H1 (cell line): ENCODE data around the gene TM9SF1. TPM values are rescaled to one million over a fixed set of nuclear protein-coding genes. Genes with fewer than 3 reads are reported as not detected.

Experiments
- CTCF ChIA-PET: fragments of 300-600 bp; sonication (Branson Sonifier 250); formaldehyde crosslinking; loops from one replicate; lab custom pipeline; 2021; ENCODE audit not compliant: partially characterized antibody; lab: Charles Lee
- POLR2A ChIA-PET: fragments of 300-600 bp; sonication (Branson Sonifier 250); formaldehyde crosslinking; loops from one replicate; lab custom pipeline; 2021; ENCODE audit warnings: inconsistent platforms; ENCODE audit not compliant: partially characterized antibody; lab: Charles Lee
- DNase-seq, 2 experiments: peaks; one replicate each; pipeline versions ENCODE4 v3.0.0 to v3.0.0-alpha.2; 2010 to 2022; ENCODE audit warnings: low spot score in 2 of 2, low read depth in 1 of 2, mixed read lengths in 1 of 2
- FAIRE-seq: peaks from 2 replicates; lab custom pipeline; 2011; peaks lifted over from hg19 to GRCh38; lab: Jason Lieb, UNC
- H2AFZ ChIP-seq: 2 replicates; pipeline ENCODE4 v1.8.1; 2012; ENCODE audit warnings: low read length, inconsistent platforms
- H2AK5ac ChIP-seq: 2 replicates; pipeline ENCODE4 v1.6.1; 2013; ENCODE audit warnings: low read depth, low read length
- H2BK120ac ChIP-seq: replicated peaks from 2 replicates; pipeline ENCODE3; 2013; ENCODE audit warnings: low read depth, low read length, inconsistent platforms
- H2BK12ac ChIP-seq: 2 replicates; pipeline ENCODE4 v1.6.1; 2013; ENCODE audit warnings: low read depth, low read length
- H2BK15ac ChIP-seq: 2 replicates; pipeline ENCODE4 v1.6.1; 2013; ENCODE audit warnings: low read length
- H2BK20ac ChIP-seq: 2 replicates; pipeline ENCODE4 v1.6.1; 2013; ENCODE audit warnings: low read length
- H2BK5ac ChIP-seq: 2 replicates; pipeline ENCODE4 v1.6.1; 2013; ENCODE audit warnings: low read depth, low read length
- H3K14ac ChIP-seq: 2 replicates; pipeline ENCODE4 v1.6.1; 2013; ENCODE audit warnings: inconsistent platforms; ENCODE audit not compliant: insufficient read length
- H3K18ac ChIP-seq: 2 replicates; pipeline ENCODE4 v1.6.1; 2013; ENCODE audit warnings: low read length; ENCODE audit errors: extremely low read depth
- H3K23ac ChIP-seq: 2 replicates; pipeline ENCODE4 v1.6.1; 2013; ENCODE audit warnings: inconsistent platforms; ENCODE audit not compliant: insufficient read length
- H3K23me2 ChIP-seq: 2 replicates; pipeline ENCODE4 v1.6.1; 2013; ENCODE audit warnings: low read depth, low read length
- H3K27ac ChIP-seq: 2 replicates; pipeline ENCODE4 v1.6.1; 2011; ENCODE audit warnings: low read depth, low read length, inconsistent platforms
- H3K27me3 ChIP-seq, 4 experiments: replicated peaks in 1 of 4; 1 replicate in 1 of 4; 2 replicates in 3 of 4; pipeline versions ENCODE4 v1.6.1 to v1.8.1; 2011 to 2013; ENCODE audit warnings: low read length in 3 of 4, mild to moderate bottlenecking in 3 of 4, inconsistent platforms in 2 of 4, mixed read lengths in 2 of 4, moderate library complexity in 1 of 4; ENCODE audit not compliant: control insufficient read depth in 3 of 4, insufficient read depth in 3 of 4; ENCODE audit errors: extremely low read depth in 1 of 4
- H3K36me3 ChIP-seq, 4 experiments: 2 replicates each; pipeline versions ENCODE4 v1.6.1 to v1.8.1; 2011 to 2013; ENCODE audit warnings: mild to moderate bottlenecking in 4 of 4, low read length in 3 of 4, moderate library complexity in 2 of 4, control low read depth in 1 of 4, inconsistent platforms in 1 of 4; ENCODE audit not compliant: insufficient read depth in 4 of 4, control insufficient read depth in 2 of 4
- H3K4ac ChIP-seq: replicated peaks from 2 replicates; pipeline ENCODE3; 2013; ENCODE audit warnings: low read length, low read depth, mixed read lengths, inconsistent platforms; ENCODE audit not compliant: insufficient read length
- H3K4me1 ChIP-seq, 4 experiments: replicated peaks in 1 of 4; 1 replicate in 1 of 4; 2 replicates in 3 of 4; pipeline versions ENCODE4 v1.6.1 to v1.8.1; 2011 to 2013; ENCODE audit warnings: low read length in 3 of 4, inconsistent platforms in 2 of 4, mixed read lengths in 1 of 4; ENCODE audit not compliant: insufficient read depth in 4 of 4, control insufficient read depth in 3 of 4
- H3K4me2 ChIP-seq, 2 experiments: 2 replicates each; pipeline versions ENCODE4 v1.6.1 to v1.8.1; 2011 to 2013; ENCODE audit warnings: low read depth in 2 of 2, low read length in 2 of 2, control low read depth in 1 of 2, inconsistent platforms in 1 of 2, mild to moderate bottlenecking in 1 of 2; ENCODE audit not compliant: insufficient read depth in 1 of 2
- H3K4me3 ChIP-seq, 4 experiments: fragments of 200-600, 300-600 bp in 1 of 4; sonication (generic), shearing (Covaris generic), sonication (Bioruptor Twin) in 1 of 4; 2 replicates each; pipeline versions ENCODE4 v1.5.1 to v1.8.1; 2011 to 2016; ENCODE audit warnings: low read length in 4 of 4, low read depth in 3 of 4, control low read depth in 2 of 4, inconsistent platforms in 2 of 4, mild to moderate bottlenecking in 2 of 4, mixed read lengths in 1 of 4, moderate library complexity in 1 of 4; ENCODE audit not compliant: insufficient read depth in 2 of 4; ENCODE audit errors: extremely low read depth in 1 of 4
- H3K56ac ChIP-seq: replicated peaks from 2 replicates; pipeline ENCODE3; 2013; ENCODE audit warnings: low read depth, mild to moderate bottlenecking, mixed read lengths, low read length, inconsistent platforms; ENCODE audit not compliant: insufficient read length
- H3K79me1 ChIP-seq: 2 replicates; pipeline ENCODE4 v1.6.1; 2013; ENCODE audit warnings: low read depth, low read length, control low read depth
- H3K79me2 ChIP-seq, 2 experiments: 2 replicates each; pipeline versions ENCODE4 v1.6.1 to v1.8.1; 2012 to 2013; ENCODE audit warnings: low read length in 2 of 2, mild to moderate bottlenecking in 2 of 2, inconsistent platforms in 1 of 2; ENCODE audit not compliant: insufficient read depth in 2 of 2, control insufficient read depth in 1 of 2
- H3K9ac ChIP-seq, 4 experiments: replicated peaks in 1 of 4; 1 replicate in 1 of 4; 2 replicates in 3 of 4; pipeline versions ENCODE4 v1.6.1 to v1.8.1; 2011 to 2013; ENCODE audit warnings: low read depth in 3 of 4, low read length in 3 of 4, control low read depth in 2 of 4, mild to moderate bottlenecking in 2 of 4, moderate library complexity in 2 of 4, inconsistent platforms in 1 of 4; ENCODE audit errors: extremely low read depth in 1 of 4
- H3K9me3 ChIP-seq, 2 experiments: 2 replicates each; pipeline versions ENCODE4 v1.6.1 to v1.8.1; 2012 to 2013; ENCODE audit warnings: mild to moderate bottlenecking in 2 of 2, moderate library complexity in 2 of 2, control low read depth in 1 of 2, inconsistent platforms in 1 of 2, low read depth in 1 of 2, low read length in 1 of 2, mixed read lengths in 1 of 2; ENCODE audit not compliant: insufficient read depth in 2 of 2
- H4K20me1 ChIP-seq, 2 experiments: replicated peaks in 1 of 2; 2 replicates each; pipeline versions ENCODE3 to v1.8.1; 2011 to 2013; ENCODE audit warnings: inconsistent platforms in 2 of 2, low read length in 2 of 2, mild to moderate bottlenecking in 1 of 2; ENCODE audit not compliant: insufficient read depth in 2 of 2, control insufficient read depth in 1 of 2
- H4K5ac ChIP-seq: 2 replicates; pipeline ENCODE4 v1.6.1; 2013; ENCODE audit warnings: low read length, low read depth, mixed read lengths, inconsistent platforms; ENCODE audit not compliant: insufficient read length
- H4K8ac ChIP-seq: 2 replicates; pipeline ENCODE4 v1.8.0; 2013; ENCODE audit warnings: mild to moderate bottlenecking, moderate library complexity, low read length, inconsistent platforms; ENCODE audit not compliant: insufficient read depth; ENCODE audit errors: extremely low read depth
- H4K91ac ChIP-seq: replicated peaks from 2 replicates; pipeline ENCODE3; 2013; ENCODE audit warnings: low read length, mixed read lengths, inconsistent platforms; ENCODE audit not compliant: insufficient read length
- KDM4A ChIP-seq: IDR thresholded peaks from one replicate; pipeline ENCODE4 v1.7.1; 2012; ENCODE audit warnings: low read depth, mild to moderate bottlenecking, moderate library complexity, low read length, inconsistent platforms; ENCODE audit not compliant: severe bottlenecking
- PHF8 ChIP-seq: fragments of 200-600 bp; sonication (generic); conservative IDR thresholded peaks from 2 replicates; pipeline ENCODE4 v1.7.1; 2012; ENCODE audit warnings: low read depth, mild to moderate bottlenecking, inconsistent platforms, low read length, moderate library complexity
- POU5F1 ChIP-seq: IDR thresholded peaks from 2 replicates; pipeline ENCODE4 v1.6.1; 2011; ENCODE audit warnings: low read depth, mild to moderate bottlenecking, low read length, moderate library complexity
- USF2 ChIP-seq: IDR thresholded peaks from 2 replicates; pipeline ENCODE4 v1.6.1; 2011; ENCODE audit warnings: low read length, improper control_type of control experiment
- WGBS, 2 experiments: shearing (Covaris generic) in 1 of 2; methylation state at CpG; one replicate each; pipeline versions ENCODE4 v1.1.6 to v1.1.7; 2013 to 2015; ENCODE audit warnings: low lambda C conversion rate in 2 of 2, mixed read lengths in 2 of 2, inconsistent platforms in 1 of 2, low coverage in 1 of 2, missing lambda C conversion rate in 1 of 2; ENCODE audit not compliant: insufficient replicate concordance in 2 of 2, insufficient coverage in 1 of 2, insufficient read length in 1 of 2; ENCODE audit errors: extremely low coverage in 1 of 2, missing lambda C conversion rate in 1 of 2; 5-methylcytosine and 5-hydroxymethylcytosine counted together
- polyA plus RNA-seq, 7 experiments: library from polyadenylated mRNA; depleted of rRNA in 3 of 7; stranded (reverse) in 5 of 7; unstranded in 2 of 7; fragments of >200 nt in 5 of 7; fragments of 200-250 nt in 2 of 7; gene quantifications; 1 replicate in 5 of 7; 2 replicates in 1 of 7; 4 replicates in 1 of 7; pipeline versions ENCODE4 v1.2.1 to v1.2.3, GENCODE V29; 2011 to 2013; ENCODE audit warnings: missing spikeins in 2 of 7, mixed read lengths in 2 of 7
- total RNA-seq: library from RNA; stranded (reverse); fragmentation: NEBNext Ultra II Directional; extraction: Animal tissue kit (Norgen Biotek cat#: 25700); gene quantifications from 2 replicates; pipeline ENCODE4 v1.2.1, GENCODE V29; 2021

TM9SF1 gene
- total and polyA plus RNA-seq, 2 of the 8 experiments (the other 6 are each of a cell fraction or from before 2014, with no cell fraction given) = 22.2 to 29.2 TPM

GRCh38 chr14:24206260-24207103 lies 11.2 kb upstream of the TM9SF1 start:
- POLR2A ChIA-PET = interaction anchor here (0.5 to 11.1 kb wide), 7 partner anchors 12 to 133 kb away, joined by 3 to 119 read pairs (median 3); partner anchors contain the start of genes IRF9, RIPK3, TINF2 and TM9SF1
- peaks cover 21 to 53% (median 41%) of the 10 kb centered on the region in 4 experiments for H3K36me3 ChIP-seq
- CTCF ChIA-PET = interaction anchor here (0.9 to 1.6 kb wide), 3 partner anchors 9 to 86 kb away, joined by 3 read pairs; partner anchors contain the start of genes MDP1 and TINF2
- TF ChIP-seq PHF8 (no peak), USF2 (no peak), POU5F1 (no peak), KDM4A (no peak)

More at GRCh38 chr14:24206260-24207103, 11.2 kb upstream of the TM9SF1 start:
- Histone ChIP-seq H3K23me2 (no peaks in the 10 kb centered on the region), H4K20me1 (peaks cover 0 to 2% of the 10 kb centered on the region in 2 experiments), H2BK120ac (no peak overlapping the region), H3K9me3 (peaks cover 3 to 4% of the 10 kb centered on the region in 2 experiments), H2BK12ac (no peak overlapping the region), H3K56ac (no peak overlapping the region), H3K79me2 (no peaks in the 10 kb centered on the region; a peak in 1 of 4 replicates), H4K8ac (no peak overlapping the region), H3K4me3 (no peak overlapping the region), H3K18ac (no peak overlapping the region), H3K9ac (no peak overlapping the region), H2BK15ac (no peak overlapping the region), H3K23ac (no peak overlapping the region), H3K79me1 (no peaks in the 10 kb centered on the region), H3K27ac (no peak overlapping the region), H3K4ac (no peak overlapping the region), H2BK20ac (no peak overlapping the region), H2AFZ (no peak overlapping the region), H3K27me3 (no peaks in the 10 kb centered on the region), H2BK5ac (no peak overlapping the region), H4K91ac (no peak overlapping the region), H3K14ac (no peak overlapping the region), H3K4me1 (peaks cover 0 to 7% (median 4%) of the 10 kb centered on the region in 4 experiments; a peak in 3 of 7 replicates), H3K4me2 (no peak overlapping the region), H2AK5ac (no peak overlapping the region), H4K5ac (no peak overlapping the region)
- 93% methylated on average over 11 of the region's 11 CpGs; no CpG with 5 or more reads in 1 of the 2 experiments for WGBS, 2 experiments
- FAIRE-seq = no peak
- no peak for DNase-seq
